GM12892 (cell line): Measurements from ENCODE around the gene CTSD.

Experiments used
- DNase-seq: peaks from one replicate; pipeline ENCODE4 v3.0.0; 2011; ENCODE audit not compliant: insufficient read length
- FAIRE-seq: peaks from 2 replicates; lab custom pipeline; 2011; peaks lifted over from hg19 to GRCh38; lab: Jason Lieb, UNC
- POLR2A ChIP-seq: IDR thresholded peaks from 2 replicates; pipeline ENCODE4 v1.6.1; 2011; ENCODE audit warnings: low read depth, low read length, control low read depth
- POLR2AphosphoS5 ChIP-seq: IDR thresholded peaks from 2 replicates; pipeline ENCODE4 v1.6.1; 2011; ENCODE audit warnings: low read depth, low read length, control low read depth
- TAF1 ChIP-seq: IDR thresholded peaks from 2 replicates; pipeline ENCODE4 v1.6.1; 2011; ENCODE audit warnings: low read depth, mild to moderate bottlenecking, control low read depth, low read length, borderline replicate concordance

The CTSD gene

GRCh38 chr11:1749395-1750351, 14.1 kb downstream of the CTSD start:
- FAIRE-seq (no peak), DNase-seq (peak; percentile 25)

GRCh38 chr11:1748636-1749394, 14.9 kb downstream of the CTSD start:
- DNase-seq (peak; percentile 22), FAIRE-seq (no peak)
- TF ChIP-seq POLR2A, result no peak
- no peak for TF ChIP-seq POLR2AphosphoS5
- TF ChIP-seq TAF1, result no peak

More at GRCh38 chr11:1749395-1750351, 14.1 kb downstream of the CTSD start:
- TF ChIP-seq POLR2AphosphoS5 (no peak), POLR2A (0 out of 2 replicates have a peak, but pooled peaks have one; percentile 15), TAF1 (no peak)

- DNase-seq (peak; percentile 23), FAIRE-seq (no peak)
- TF ChIP-seq TAF1 (no peak), POLR2AphosphoS5 (no peak), POLR2A (no peak)
Observed at GRCh38 chr11:1747753-1748635, 15.7 kb downstream of the CTSD start.

- DNase-seq, result no peak
- FAIRE-seq, result no peak
- no peak for TF ChIP-seq TAF1
- TF ChIP-seq POLR2A, result no peak
- no peak for TF ChIP-seq POLR2AphosphoS5
Observed at GRCh38 chr11:1746956-1747752, 16.6 kb downstream of the CTSD start.

- no peak for TF ChIP-seq POLR2AphosphoS5
- FAIRE-seq, result no peak
- peak; percentile 25 for DNase-seq
Observed at GRCh38 chr11:1746511-1746931, 17.2 kb downstream of the CTSD start.

GRCh38 chr11:1745701-1746320, 17.9 kb downstream of the CTSD start:
- TF ChIP-seq POLR2A (no peak), TAF1 (no peak), POLR2AphosphoS5 (no peak; the same call in 1 of the 2 replicates)
- DNase-seq, result no peak
- peak; percentile 84 for FAIRE-seq

- DNase-seq (no peak), FAIRE-seq (no peak)
- TF ChIP-seq POLR2A (no peak), TAF1 (no peak), POLR2AphosphoS5 (no peak)
Observed at GRCh38 chr11:1744891-1745700, 18.6 kb downstream of the CTSD start.

GRCh38 chr11:1744137-1744886, 19.4 kb downstream of the CTSD start:
- FAIRE-seq, result no peak
- no peak for DNase-seq

GRCh38 chr11:1743585-1744136, 20.1 kb downstream of the CTSD start:
- TF ChIP-seq TAF1, result no peak

More at GRCh38 chr11:1744137-1744886, 19.4 kb downstream of the CTSD start:
- TF ChIP-seq TAF1, result no peak
- TF ChIP-seq POLR2AphosphoS5, result no peak
- no peak for TF ChIP-seq POLR2A

More at GRCh38 chr11:1743585-1744136, 20.1 kb downstream of the CTSD start:
- DNase-seq (no peak), FAIRE-seq (no peak)
